Mesenchymal stem cell (in vitro differentiated cells and primary cell): ENCODE measurements around the gene PAX2.

Experiments used
- DNase-seq: peaks from one replicate; pipeline ENCODE4 v3.0.0-alpha.2; 2013
- H2AFZ ChIP-seq: one replicate; pipeline ENCODE4 v1.6.1; 2013; ENCODE audit warnings: low read depth, mild to moderate bottlenecking, control low read depth, inconsistent platforms, low read length, moderate library complexity
- H2AK5ac ChIP-seq: 2 replicates; pipeline ENCODE4 v1.6.1; 2013; ENCODE audit warnings: low read length, moderate library complexity, mild to moderate bottlenecking, inconsistent platforms; ENCODE audit not compliant: severe bottlenecking
- H2BK120ac ChIP-seq: one replicate; pipeline ENCODE4 v1.6.1; 2013; ENCODE audit warnings: low read depth, mild to moderate bottlenecking, inconsistent platforms, low read length, moderate library complexity
- H2BK12ac ChIP-seq, 2 experiments: one replicate each; pipeline ENCODE4 v1.6.1; 2013; ENCODE audit warnings: inconsistent platforms in 2 of 2, low read length in 2 of 2, mild to moderate bottlenecking in 2 of 2, moderate library complexity in 2 of 2, control low read depth in 1 of 2
- H2BK15ac ChIP-seq: one replicate; pipeline ENCODE4 v1.6.1; 2013; ENCODE audit warnings: mild to moderate bottlenecking, low read depth, inconsistent platforms; ENCODE audit not compliant: poor library complexity, severe bottlenecking
- H2BK5ac ChIP-seq: 2 replicates; pipeline ENCODE4 v1.6.1; 2013; ENCODE audit warnings: low read depth, mild to moderate bottlenecking, low read length, control low read depth, inconsistent platforms; ENCODE audit not compliant: poor library complexity, severe bottlenecking
- H3K14ac ChIP-seq, 2 experiments: one replicate each; pipeline ENCODE4 v1.6.1; 2013; ENCODE audit warnings: inconsistent platforms in 2 of 2, low read length in 2 of 2, control low read depth in 1 of 2, mild to moderate bottlenecking in 1 of 2, moderate library complexity in 1 of 2
- H3K18ac ChIP-seq, 2 experiments: one replicate each; pipeline ENCODE4 v1.6.1; 2013; ENCODE audit warnings: inconsistent platforms in 2 of 2, low read length in 2 of 2, control low read depth in 1 of 2, low read depth in 1 of 2, mild to moderate bottlenecking in 1 of 2
- H3K23ac ChIP-seq, 2 experiments: one replicate each; pipeline ENCODE4 v1.6.1; 2013; ENCODE audit warnings: inconsistent platforms in 2 of 2, low read length in 2 of 2, mild to moderate bottlenecking in 2 of 2, moderate library complexity in 2 of 2, control low read depth in 1 of 2
- H3K27ac ChIP-seq: 2 replicates; pipeline ENCODE4 v1.5.1; 2013; ENCODE audit warnings: mild to moderate bottlenecking, moderate library complexity, low read length, control low read depth, inconsistent platforms; ENCODE audit not compliant: poor library complexity, severe bottlenecking
- H3K27me3 ChIP-seq, 2 experiments: 2 replicates each; pipeline versions ENCODE4 v1.6.1 to v1.7.0; 2013; ENCODE audit warnings: low read length in 2 of 2, mild to moderate bottlenecking in 2 of 2, moderate library complexity in 2 of 2, control low read depth in 1 of 2, inconsistent platforms in 1 of 2; ENCODE audit not compliant: control insufficient read depth in 1 of 2, insufficient read depth in 1 of 2
- H3K36me3 ChIP-seq, 2 experiments: 2 replicates each; pipeline versions ENCODE4 v1.6.1 to v1.7.0; 2013; ENCODE audit warnings: low read length in 2 of 2, control low read depth in 1 of 2, inconsistent platforms in 1 of 2, low read depth in 1 of 2, mild to moderate bottlenecking in 1 of 2; ENCODE audit not compliant: insufficient read depth in 2 of 2, control insufficient read depth in 1 of 2
- H3K4ac ChIP-seq, 2 experiments: one replicate each; pipeline ENCODE4 v1.6.1; 2013; ENCODE audit warnings: inconsistent platforms in 2 of 2, low read length in 2 of 2, mild to moderate bottlenecking in 2 of 2, moderate library complexity in 2 of 2, control low read depth in 1 of 2, low read depth in 1 of 2
- H3K4me1 ChIP-seq: 2 replicates; pipeline ENCODE4 v1.6.1; 2013; ENCODE audit warnings: low read depth, low read length, control low read depth; ENCODE audit not compliant: control insufficient read depth, insufficient read depth
- H3K4me2 ChIP-seq: 2 replicates; pipeline ENCODE4 v1.6.1; 2013; ENCODE audit warnings: low read length, mild to moderate bottlenecking, inconsistent platforms; ENCODE audit not compliant: poor library complexity, severe bottlenecking
- H3K4me3 ChIP-seq, 2 experiments: 2 replicates each; pipeline versions ENCODE4 v1.5.1 to v1.7.0; 2013; ENCODE audit warnings: low read length in 2 of 2, mild to moderate bottlenecking in 2 of 2, control low read depth in 1 of 2, low read depth in 1 of 2; ENCODE audit not compliant: insufficient read depth in 1 of 2
- H3K79me1 ChIP-seq: replicated peaks from 2 replicates; pipeline ENCODE4 v1.6.1; 2013; ENCODE audit warnings: mild to moderate bottlenecking, control low read depth, low read length, inconsistent platforms; ENCODE audit not compliant: poor library complexity, severe bottlenecking
- H3K9ac ChIP-seq: 2 replicates; pipeline ENCODE4 v1.7.0; 2013; ENCODE audit warnings: mild to moderate bottlenecking, low read length, moderate library complexity
- H3K9me3 ChIP-seq: 2 replicates; pipeline ENCODE4 v1.7.0; 2013; ENCODE audit warnings: mild to moderate bottlenecking, low read length; ENCODE audit not compliant: control insufficient read depth
- H4K8ac ChIP-seq: one replicate; pipeline ENCODE4 v1.6.1; 2013; ENCODE audit warnings: inconsistent platforms, mild to moderate bottlenecking, low read length, moderate library complexity
- H4K91ac ChIP-seq: one replicate; pipeline ENCODE4 v1.6.1; 2013; ENCODE audit warnings: mild to moderate bottlenecking, low read length, inconsistent platforms
- WGBS: methylation state at CpG from one replicate; pipeline ENCODE4 v1.1.7; 2013; ENCODE audit warnings: mixed read lengths; 5-methylcytosine and 5-hydroxymethylcytosine counted together

Gene PAX2

GRCh38 chr10:100773646-100774045, 28.3 kb downstream of the PAX2 start:
- Histone ChIP-seq H3K14ac (no peak overlapping the region), H3K4me3 (no peak overlapping the region), H2BK12ac (no peak overlapping the region), H2BK5ac (no peak overlapping the region), H4K91ac (no peak overlapping the region), H3K4me1 (peaks cover 2% of the 10 kb centered on the region), H2BK120ac (no peak overlapping the region), H3K9me3 (no peaks in the 10 kb centered on the region), H3K27ac (no peak overlapping the region), H4K8ac (no peak overlapping the region), H2AK5ac (no peak overlapping the region), H3K36me3 (no peaks in the 10 kb centered on the region), H3K79me1 (no peaks in the 10 kb centered on the region), H3K4ac (no peak overlapping the region), H3K4me2 (no peak overlapping the region), H3K9ac (no peak overlapping the region), H3K23ac (no peak overlapping the region), H2AFZ (no peak overlapping the region), H3K27me3 (peaks cover 34 to 57% of the 10 kb centered on the region in 2 experiments), H2BK15ac (no peak overlapping the region), H3K18ac (no peak overlapping the region)
- WGBS: 72% methylated on average over 4 of the region's 4 CpGs
- no peak for DNase-seq

- Histone ChIP-seq H4K8ac (no peak overlapping the region), H3K4me3 (no peak overlapping the region), H3K27ac (no peak overlapping the region), H2AFZ (no peak overlapping the region), H3K27me3 (peaks cover 40 to 63% of the 10 kb centered on the region in 2 experiments), H3K9me3 (no peaks in the 10 kb centered on the region), H3K36me3 (no peaks in the 10 kb centered on the region), H3K4me2 (no peak overlapping the region), H2BK120ac (no peak overlapping the region), H3K79me1 (no peaks in the 10 kb centered on the region), H3K14ac (no peak overlapping the region), H3K18ac (no peak overlapping the region), H4K91ac (no peak overlapping the region), H3K23ac (no peak overlapping the region), H2BK15ac (no peak overlapping the region), H3K4me1 (peaks cover 2% of the 10 kb centered on the region), H3K9ac (no peak overlapping the region), H2BK12ac (no peak overlapping the region), H3K4ac (no peak overlapping the region), H2AK5ac (no peak overlapping the region), H2BK5ac (no peak overlapping the region)
- no peak for DNase-seq
- 66% methylated on average over 6 of the region's 8 CpGs for whole genome bisulfite sequencing
Measured at GRCh38 chr10:100774223-100774622, 28.8 kb downstream of the PAX2 start.

- no peak overlapping the region for H3K4me3 ChIP-seq
- no peak overlapping the region for H3K9ac ChIP-seq
- no peak overlapping the region for H4K91ac ChIP-seq
- H3K4me1 ChIP-seq: peaks cover 2% of the 10 kb centered on the region
- peaks cover 4% of the 10 kb centered on the region for H3K9me3 ChIP-seq
- no peak overlapping the region for H3K23ac ChIP-seq
- H3K14ac ChIP-seq: no peak overlapping the region
- no peak overlapping the region for H2BK120ac ChIP-seq
- H3K27me3 ChIP-seq: peaks cover 45 to 67% of the 10 kb centered on the region in 2 experiments
- no peak overlapping the region for H3K27ac ChIP-seq
- H2BK12ac ChIP-seq: no peak overlapping the region
- no peak overlapping the region for H3K4ac ChIP-seq
- WGBS: 79% methylated on average over 3 of the region's 6 CpGs
- no peak overlapping the region for H2BK5ac ChIP-seq
- H2AK5ac ChIP-seq: no peak overlapping the region
- H3K36me3 ChIP-seq: no peaks in the 10 kb centered on the region
- no peak for DNase-seq
- no peak overlapping the region for H2BK15ac ChIP-seq
- H4K8ac ChIP-seq: no peak overlapping the region
- no peak overlapping the region for H2AFZ ChIP-seq
- H3K4me2 ChIP-seq: no peak overlapping the region
- no peak overlapping the region for H3K18ac ChIP-seq
- no peaks in the 10 kb centered on the region for H3K79me1 ChIP-seq
Measured at GRCh38 chr10:100774876-100775275, 29.5 kb downstream of the PAX2 start.

- H3K23ac ChIP-seq: no peak overlapping the region
- no peak overlapping the region for H3K4me3 ChIP-seq
- H2BK12ac ChIP-seq: no peak overlapping the region
- H2AFZ ChIP-seq: no peak overlapping the region
- H4K91ac ChIP-seq: no peak overlapping the region
- no peak overlapping the region for H2AK5ac ChIP-seq
- H3K27me3 ChIP-seq: peaks cover 45 to 67% of the 10 kb centered on the region in 2 experiments
- no peaks in the 10 kb centered on the region for H3K79me1 ChIP-seq
- peaks cover 2% of the 10 kb centered on the region for H3K4me1 ChIP-seq
- no peak overlapping the region for H3K14ac ChIP-seq
- DNase-seq: no peak
- H3K18ac ChIP-seq: no peak overlapping the region
- no peak overlapping the region for H2BK5ac ChIP-seq
- H3K4me2 ChIP-seq: no peak overlapping the region
- no peaks in the 10 kb centered on the region for H3K36me3 ChIP-seq
- no peak overlapping the region for H3K9ac ChIP-seq
- WGBS: 76% methylated on average over 5 of the region's 5 CpGs
- H3K9me3 ChIP-seq: peaks cover 7% of the 10 kb centered on the region
- H3K27ac ChIP-seq: no peak overlapping the region
- no peak overlapping the region for H3K4ac ChIP-seq
- no peak overlapping the region for H2BK15ac ChIP-seq
- H2BK120ac ChIP-seq: no peak overlapping the region
- H4K8ac ChIP-seq: no peak overlapping the region
Measured at GRCh38 chr10:100775386-100775785, 30.0 kb downstream of the PAX2 start.
